ENCODE results near the gene FGF22.

The FGF22 gene

DNA sequence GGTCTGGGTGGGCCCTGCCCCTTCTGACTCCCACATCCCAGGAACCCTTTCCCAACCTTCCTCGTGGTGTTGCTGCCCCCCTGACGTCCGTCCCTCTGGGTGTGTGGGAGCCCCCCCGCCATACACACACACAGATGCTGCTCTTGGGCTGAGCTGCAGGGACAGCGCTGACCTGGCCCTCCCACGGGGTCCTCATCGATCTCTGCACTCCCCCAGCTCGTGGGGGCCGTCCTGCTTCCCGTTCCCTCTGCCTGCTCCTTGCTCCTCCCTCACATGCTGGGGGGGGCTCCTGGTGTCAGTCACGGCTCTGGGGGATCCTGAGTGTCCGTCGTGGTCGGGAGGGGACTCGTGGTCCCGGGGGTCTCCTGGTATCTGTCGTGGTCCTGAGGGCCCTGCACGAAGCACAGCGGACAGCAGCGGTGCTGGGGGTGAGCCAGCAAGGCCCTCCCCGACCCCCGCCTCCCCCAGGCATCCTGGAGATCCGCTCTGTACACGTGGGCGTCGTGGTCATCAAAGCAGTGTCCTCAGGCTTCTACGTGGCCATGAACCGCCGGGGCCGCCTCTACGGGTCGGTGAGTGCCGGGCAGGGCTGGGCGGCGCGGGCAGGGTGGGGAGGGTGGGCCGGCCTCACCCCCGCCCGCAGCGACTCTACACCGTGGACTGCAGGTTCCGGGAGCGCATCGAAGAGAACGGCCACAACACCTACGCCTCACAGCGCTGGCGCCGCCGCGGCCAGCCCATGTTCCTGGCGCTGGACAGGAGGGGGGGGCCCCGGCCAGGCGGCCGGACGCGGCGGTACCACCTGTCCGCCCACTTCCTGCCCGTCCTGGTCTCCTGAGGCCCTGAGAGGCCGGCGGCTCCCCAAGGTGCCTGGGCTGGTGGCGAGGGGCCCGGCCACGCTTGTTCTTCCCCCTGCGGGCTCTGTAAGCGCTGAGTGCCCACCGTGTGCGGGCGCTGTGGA lies 3.4 kb downstream of the FGF22 start:
- TF ChIP-seq, protein P1, sequence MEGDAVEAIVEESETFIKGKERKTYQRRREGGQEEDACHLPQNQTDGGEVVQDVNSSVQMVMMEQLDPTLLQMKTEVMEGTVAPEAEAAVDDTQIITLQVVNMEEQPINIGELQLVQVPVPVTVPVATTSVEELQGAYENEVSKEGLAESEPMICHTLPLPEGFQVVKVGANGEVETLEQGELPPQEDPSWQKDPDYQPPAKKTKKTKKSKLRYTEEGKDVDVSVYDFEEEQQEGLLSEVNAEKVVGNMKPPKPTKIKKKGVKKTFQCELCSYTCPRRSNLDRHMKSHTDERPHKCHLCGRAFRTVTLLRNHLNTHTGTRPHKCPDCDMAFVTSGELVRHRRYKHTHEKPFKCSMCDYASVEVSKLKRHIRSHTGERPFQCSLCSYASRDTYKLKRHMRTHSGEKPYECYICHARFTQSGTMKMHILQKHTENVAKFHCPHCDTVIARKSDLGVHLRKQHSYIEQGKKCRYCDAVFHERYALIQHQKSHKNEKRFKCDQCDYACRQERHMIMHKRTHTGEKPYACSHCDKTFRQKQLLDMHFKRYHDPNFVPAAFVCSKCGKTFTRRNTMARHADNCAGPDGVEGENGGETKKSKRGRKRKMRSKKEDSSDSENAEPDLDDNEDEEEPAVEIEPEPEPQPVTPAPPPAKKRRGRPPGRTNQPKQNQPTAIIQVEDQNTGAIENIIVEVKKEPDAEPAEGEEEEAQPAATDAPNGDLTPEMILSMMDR (IDR thresholded peaks at IDR 0.05): no peak

DNA sequence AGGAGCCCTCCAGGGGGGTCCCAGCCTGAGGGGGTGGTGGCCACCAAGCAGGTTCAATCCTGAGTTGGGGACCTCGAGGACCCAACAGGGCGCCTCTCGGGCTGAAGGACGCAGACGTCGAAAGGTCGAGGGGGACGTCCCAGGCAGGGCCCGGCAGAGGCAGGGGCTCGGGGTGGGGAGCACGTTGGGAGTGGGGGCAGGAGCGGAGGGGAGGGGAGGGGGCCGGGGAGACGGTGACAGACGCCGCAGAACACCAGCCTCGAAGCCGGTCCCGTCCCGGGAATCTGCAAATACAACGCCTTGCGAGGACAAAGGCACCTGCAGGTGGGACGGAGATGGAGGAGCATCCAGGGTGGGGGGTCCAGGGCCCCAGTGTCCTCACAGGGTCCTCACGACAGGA lies 4.1 kb downstream of the FGF22 start:
- TF ChIP-seq, protein P1 (IDR thresholded peaks at IDR 0.05): no peak

DNA sequence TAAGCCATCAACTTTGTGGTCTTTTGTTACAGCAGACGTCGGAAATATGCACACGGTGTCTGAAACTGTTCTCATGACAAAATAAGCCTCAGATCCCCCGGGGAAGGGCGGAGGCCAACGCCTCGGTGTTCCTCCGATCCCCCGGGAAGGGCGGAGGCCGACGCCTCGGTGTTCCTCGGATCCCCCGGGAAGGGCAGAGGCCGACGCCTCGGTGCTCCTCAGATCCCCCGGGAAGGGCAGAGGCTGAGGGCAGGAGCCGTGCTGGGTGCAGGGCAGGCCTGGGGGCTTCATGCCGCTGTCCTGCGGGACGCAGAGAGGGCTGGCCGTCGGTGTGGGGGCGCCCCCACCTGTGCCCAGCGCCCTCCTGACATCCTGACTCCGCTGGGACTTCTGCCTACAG lies 4.7 kb downstream of the FGF22 start:
- TF ChIP-seq, protein P1 (IDR thresholded peaks at IDR 0.05): no peak

DNA sequence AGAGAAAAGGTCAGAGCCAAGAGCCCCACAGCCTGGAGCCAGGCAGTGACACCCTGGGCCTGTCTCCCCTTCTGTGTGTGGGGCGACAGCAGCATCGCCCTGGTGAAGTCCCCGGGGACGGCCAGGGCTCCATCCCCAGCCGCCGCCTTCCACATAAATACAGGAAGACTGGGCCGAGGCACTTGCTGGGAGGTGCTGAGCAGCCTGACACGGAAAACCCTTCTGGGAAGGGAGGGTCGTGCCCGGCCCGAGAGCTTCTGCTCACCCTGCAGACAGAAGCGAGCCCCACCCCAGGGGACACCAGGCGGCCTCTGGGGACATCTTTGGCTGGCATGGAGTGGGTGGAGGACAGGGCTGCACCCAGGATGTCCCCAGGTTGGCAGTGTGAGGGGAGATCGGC lies 5.1 kb downstream of the FGF22 start:
- TF ChIP-seq, protein P1 (IDR thresholded peaks at IDR 0.05): no peak

DNA sequence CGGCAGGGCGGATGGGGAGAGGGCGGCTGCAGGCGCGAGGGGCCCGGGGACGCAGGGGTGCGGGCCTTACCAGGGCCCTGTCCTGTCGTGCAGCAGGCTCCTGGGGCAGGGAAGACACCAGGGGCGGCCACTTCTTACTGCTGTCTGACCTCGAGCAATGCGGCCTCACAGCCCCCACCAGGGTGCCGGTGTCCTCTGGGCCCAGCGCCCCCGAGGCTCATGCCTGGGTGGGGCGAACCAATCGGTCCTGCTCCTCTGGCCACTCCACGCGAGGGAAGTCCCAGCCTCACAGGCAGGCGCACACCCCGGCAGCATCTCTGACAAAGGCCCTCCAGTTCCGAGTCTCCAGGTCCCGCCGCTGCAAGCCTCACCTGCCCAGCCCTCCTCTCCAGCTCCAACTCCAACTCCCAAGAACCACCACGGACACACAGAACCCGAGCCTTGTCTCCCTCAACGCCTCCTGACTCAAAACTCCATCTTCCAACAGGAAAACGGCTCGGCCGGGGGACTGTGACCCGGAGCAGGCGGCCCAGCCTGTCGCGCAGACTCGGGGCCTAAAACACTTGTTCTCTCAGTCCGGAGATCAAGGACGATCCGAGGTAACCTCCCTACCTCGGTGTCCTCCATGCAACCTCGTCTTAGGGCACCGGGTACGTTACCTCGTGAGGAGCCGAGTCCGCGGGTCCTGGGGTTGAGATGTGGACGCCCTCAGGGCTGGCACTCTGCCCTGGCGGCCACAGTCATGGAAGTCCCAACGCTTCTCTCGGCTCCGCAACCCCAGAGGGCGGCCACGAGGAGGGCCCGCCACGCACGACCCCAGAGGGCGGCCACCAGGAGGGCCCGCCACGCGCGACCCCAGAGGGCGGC lies 6.5 kb downstream of the FGF22 start:
- TF ChIP-seq, protein P1 (IDR thresholded peaks at IDR 0.05): no peak

DNA sequence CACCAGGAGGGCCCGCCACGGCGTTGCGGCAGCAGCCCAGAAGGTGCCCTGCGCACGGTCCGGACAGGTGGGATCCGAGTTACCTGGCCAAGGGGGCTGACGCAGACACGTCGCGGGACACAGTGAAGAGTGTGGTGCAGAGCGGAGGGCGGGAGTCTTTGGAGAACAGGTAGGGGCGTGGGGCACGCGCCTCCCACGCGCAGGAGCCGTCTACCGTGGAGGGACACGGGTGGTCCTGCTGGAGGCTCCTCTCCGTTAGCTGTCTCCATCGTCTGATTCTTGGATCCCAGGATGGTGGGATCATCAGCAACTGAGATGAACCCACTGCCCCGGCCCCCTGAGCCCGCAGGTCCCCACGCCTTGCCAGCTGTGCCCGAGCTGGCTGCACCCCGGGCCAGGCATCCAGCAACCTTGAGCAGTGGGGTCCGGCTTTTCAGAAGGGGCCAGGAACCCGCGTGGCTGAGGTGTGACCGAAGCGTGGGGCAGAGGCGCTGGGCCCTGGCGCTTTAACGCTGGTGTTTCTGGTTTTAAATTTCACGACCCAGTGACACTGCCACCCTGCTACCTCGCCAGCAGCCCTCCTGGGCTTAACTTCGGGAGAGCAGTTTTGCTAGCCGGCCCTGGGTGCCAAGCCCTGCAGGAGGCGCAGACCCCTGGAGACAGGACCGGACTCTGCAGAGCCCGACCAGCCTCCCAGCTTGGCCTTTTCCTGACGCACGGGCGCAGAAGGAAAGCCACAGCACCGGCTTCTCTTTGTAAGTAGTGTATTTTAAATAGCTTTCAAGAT lies 7.3 kb downstream of the FGF22 start:
- TF ChIP-seq, protein P1 (IDR thresholded peaks at IDR 0.05): no peak
